SU-DHL-6 (cell line): Measurements from ENCODE around the gene SDK1.

Experiments
- CTCF ChIP-seq: fragments of 200-600 bp; sonication (generic); IDR thresholded peaks from one replicate; pipeline ENCODE4 v1.5.1; 2017; ENCODE audit warnings: antibody characterized with exemption, mild to moderate bottlenecking, low read length, moderate library complexity; ENCODE audit not compliant: insufficient read depth, poor library complexity, severe bottlenecking
- EZH2phosphoT487 ChIP-seq: fragments of 200-600 bp; sonication (generic), shearing (Covaris generic); conservative IDR thresholded peaks from 2 replicates; pipeline ENCODE4 v1.6.1; 2018; ENCODE audit warnings: mild to moderate bottlenecking, antibody characterized with exemption, low read length, moderate library complexity, mixed read lengths

- TF ChIP-seq CTCF (no peak), EZH2phosphoT487 (no peak)
These were observed 409.1 kb downstream of the SDK1 start for GRCh38 chr7:3710122-3710521.
